Superior temporal gyrus (tissue), 1 donor: ENCODE results near the gene CCDC154.
"Not testable (repeated sequence)": the region's sequence is repeated elsewhere in the genome, so short reads cannot be mapped to it uniquely, and the experiment has no call there.

ENCODE experiments used
- DNase-seq: peaks from one replicate; pipeline ENCODE4 v3.0.0-alpha.2; 2016; ENCODE audit errors: extremely low spot score

Gene CCDC154, protein sequence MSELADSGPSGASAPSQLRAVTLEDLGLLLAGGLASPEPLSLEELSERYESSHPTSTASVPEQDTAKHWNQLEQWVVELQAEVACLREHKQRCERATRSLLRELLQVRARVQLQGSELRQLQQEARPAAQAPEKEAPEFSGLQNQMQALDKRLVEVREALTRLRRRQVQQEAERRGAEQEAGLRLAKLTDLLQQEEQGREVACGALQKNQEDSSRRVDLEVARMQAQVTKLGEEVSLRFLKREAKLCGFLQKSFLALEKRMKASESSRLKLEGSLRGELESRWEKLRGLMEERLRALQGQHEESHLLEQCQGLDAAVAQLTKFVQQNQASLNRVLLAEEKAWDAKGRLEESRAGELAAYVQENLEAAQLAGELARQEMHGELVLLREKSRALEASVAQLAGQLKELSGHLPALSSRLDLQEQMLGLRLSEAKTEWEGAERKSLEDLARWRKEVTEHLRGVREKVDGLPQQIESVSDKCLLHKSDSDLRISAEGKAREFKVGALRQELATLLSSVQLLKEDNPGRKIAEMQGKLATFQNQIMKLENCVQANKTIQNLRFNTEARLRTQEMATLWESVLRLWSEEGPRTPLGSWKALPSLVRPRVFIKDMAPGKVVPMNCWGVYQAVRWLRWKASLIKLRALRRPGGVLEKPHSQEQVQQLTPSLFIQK

DNA sequence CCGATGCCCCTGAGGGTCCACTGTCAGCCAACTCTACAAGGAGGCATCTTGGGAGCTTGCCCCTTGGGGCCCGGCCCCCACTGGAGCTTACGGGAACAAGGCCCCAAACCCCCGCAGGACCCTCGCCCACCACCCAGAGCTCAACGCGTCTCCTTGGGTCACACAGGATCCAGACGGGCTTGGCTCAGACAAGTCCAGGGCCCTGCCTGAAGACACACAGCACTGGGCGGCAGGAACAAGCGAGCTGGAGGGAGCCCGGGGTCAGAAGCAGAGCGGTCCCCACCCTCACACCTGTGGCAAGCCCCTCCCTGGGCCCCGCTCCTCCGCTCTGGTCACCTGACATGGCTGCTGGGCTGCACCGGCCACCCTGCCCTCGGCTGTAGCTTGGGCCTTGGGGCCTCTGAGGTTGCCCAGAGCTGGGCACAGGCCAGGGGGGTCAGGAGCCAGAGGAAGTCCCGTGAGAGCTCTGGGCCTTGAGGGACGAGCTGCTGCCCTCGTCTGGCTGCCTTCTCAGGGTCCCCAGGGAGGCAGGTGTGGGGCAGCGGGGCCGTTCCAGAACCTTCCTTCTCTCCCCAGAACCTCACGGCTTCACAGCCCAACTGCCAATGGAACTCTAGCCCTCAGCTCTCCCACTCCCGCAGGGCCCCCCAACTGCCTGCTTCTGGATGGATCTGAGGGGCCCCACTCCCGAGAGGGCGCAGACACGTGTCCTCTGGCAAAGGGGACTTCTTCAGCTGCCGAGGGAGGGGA lies at the start of gene CCDC154:
Gene CCDC154, minus strand, starts transcription at position 577 of the 750 bp plus-strand sequence. Its CDS starts 234 bp downstream, at position 343.
- DNase-seq, result no peak

DNA sequence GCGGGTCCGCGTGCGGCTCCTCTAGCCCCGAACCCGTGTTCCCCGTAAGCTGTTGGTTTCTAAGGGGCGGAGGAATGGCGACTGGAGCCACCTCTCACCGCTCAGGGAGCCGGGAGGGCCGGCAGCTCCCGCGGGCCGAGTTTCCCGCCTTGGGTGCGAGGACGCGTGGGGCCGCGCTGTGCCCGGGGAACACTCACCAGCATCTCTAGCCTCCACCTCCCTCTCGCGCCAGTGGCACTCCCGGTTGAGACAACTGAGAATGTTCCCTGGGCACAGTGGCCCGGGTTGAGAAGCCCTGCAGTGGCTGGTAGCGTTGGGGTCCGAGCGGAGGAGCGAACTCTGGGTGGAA lies 49.4 kb upstream of the CCDC154 start:
- DNase-seq, result no peak

DNA sequence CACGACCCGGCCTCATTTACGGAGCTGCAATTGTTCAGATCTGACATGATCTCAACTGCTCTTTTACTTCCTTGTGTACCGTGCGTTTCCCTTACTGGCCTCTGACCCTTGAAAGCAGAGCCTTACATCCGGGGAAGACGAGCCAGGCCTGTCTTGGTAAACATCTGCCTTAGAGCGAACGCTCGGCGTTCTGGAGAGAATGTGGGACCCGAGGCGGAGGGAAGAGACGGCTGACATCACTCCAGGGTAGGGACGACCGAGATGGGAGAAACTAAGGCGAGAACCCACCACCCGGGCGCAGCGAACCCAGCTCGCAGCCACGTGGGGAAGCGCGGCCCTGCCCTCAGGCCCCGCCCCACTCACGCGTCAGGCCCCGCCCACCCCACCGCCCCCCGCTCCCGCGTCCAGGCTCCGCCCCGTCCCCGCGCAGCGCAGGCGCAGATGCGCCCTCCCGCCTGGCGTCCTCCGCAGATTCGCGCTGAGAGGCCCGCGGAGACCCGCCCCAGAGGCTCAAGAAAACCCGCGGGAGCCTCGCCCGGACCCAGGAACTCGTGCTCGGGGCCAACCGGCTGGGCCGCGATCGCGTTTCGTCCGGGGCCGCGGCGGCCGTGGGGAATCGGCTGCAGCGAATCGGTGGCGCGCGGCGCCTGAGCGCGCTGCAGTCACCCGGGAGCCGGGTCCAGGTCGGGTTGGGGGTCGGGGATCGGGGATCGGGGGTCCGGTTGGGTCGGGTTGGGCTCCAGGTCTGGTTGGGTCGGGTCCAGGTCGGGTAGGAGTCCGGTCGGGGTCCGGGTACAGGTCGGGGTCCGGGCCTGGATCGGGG lies 48.8 kb upstream of the CCDC154 start, which contains the start of gene TELO2:
Gene TELO2, plus strand, starts transcription at position 438 of the 823 bp plus-strand sequence. CDS start 922 bp downstream, outside the sequence.
- peak; percentile 76 for DNase-seq

DNA sequence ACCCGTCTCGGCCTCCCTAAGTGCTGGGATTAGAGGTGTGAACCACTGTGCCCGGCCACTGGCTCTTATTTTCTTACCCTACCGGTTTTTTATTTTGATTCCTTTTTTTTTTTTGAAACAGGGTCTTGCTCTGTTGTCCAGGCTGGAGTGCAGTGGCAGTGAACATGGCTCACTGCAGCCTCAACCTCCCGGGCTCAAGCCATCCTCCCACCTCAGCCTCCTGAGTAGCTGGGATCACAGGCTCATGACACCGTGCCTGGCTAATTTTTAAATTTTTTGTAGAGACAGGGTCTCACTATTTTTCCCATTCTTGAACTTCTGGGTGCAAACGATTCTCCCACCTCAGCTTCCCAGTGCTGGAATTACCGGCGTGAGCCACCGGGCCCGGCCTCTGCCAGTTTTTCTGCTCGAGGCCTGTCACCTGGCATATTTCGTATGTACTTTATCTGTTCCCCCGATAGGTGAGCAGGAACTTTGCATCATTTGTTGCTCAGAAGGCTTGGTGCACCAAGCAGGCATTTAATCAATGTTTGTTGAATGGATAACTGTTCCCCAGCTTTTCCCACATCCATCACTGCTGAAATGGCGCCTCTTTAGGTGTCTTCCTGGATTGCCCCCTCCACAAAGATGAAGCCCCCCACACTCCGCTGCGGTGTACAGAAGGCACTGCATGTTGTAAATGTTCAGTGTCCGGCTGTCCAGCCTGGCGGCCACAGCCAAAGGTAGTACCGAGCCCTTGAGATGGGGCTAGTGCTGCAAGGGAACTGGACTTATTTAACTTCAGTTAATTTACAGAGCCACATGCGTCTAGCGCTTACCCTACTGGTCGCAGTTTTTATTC lies 47.9 kb upstream of the CCDC154 start:
- no peak for DNase-seq

DNA sequence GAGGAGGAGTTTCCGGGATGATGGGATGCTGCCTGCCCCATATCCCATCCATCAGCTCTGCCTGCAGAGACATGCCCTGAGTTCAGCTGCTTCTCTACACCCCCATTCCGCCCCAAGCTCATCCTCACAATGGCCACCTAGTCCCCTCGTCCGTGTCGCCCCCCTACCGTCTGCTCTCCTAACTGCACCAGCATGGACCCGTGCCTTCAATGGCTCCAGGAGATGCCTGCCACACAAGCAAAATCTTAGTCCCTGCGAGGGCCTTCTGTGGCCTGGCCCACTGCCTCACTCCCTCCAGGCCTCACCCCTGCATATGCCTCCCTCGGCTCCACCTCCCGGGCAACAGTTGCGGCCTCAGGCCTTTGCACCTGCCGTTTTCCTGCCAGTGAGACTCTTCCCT lies 47.0 kb upstream of the CCDC154 start:
- no peak for DNase-seq

DNA sequence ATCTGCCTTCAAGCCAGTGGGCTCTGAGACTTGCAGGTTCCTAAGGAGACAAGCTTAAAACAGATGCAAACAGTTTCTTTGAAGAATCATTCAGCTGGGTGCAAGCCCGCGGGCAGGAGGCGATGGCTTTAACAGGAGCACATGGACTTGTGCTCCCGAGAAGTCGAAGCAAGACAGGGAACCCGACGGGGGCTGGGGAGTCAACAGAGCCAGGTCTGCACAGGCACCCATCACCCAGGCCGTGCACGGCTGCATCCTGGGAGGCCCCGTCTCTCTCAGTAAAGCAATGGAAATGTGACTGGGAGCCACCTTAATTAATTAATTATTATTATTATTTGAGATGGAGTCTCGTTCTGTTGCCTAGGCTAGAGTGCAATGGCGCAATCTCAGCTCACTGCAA lies 44.7 kb upstream of the CCDC154 start:
- no peak for DNase-seq

DNA sequence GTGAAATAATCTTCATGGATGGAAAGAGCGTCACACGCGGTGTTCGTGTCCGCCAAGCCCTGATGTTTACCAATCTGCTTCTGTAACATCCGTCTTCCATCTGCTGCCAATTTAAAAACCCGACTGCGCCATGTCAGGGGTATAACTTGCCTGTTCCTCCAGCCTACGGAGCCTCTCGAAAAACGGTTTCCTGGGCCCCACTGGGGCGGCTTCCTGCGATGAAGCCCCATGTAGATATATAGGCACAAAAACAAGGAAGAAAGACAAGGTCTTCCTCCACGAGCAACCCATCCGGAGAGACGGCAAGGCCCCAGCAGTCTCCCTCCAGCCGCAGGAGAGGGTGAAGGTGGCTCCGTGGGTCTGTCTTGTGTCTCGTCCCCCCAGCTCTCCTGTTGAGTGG lies 44.3 kb upstream of the CCDC154 start, which contains the start of gene PTX4:
Gene PTX4, minus strand, starts transcription at position 326 of the 400 bp plus-strand sequence. Its CDS starts 35 bp downstream, at position 291.
- DNase-seq, result no peak

DNA sequence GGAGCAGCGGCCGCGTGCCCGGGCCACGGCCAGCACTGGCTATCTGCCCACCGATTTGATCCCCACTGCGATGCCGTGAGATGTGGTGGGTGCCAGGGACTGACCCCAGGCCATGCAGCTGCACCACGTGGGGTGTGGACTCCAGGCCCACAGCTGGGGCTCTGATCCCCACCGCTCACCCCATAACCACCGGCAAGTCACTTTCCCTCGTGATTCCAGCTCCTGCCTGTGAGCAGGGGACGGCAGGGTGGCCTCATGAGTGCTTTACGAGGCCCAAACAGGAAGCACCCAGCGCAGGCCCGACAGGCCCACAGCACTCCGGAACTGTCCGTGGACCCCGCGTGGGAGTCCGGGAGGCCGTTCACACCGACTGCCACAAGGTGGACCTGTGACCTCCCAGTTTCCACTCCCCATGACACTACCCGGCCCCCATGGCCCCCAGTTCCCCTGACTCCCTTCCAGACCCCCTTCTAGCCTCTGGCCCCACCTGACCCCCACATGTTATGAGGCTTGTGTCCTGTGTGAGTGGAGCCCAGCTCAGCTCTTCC lies 43.8 kb upstream of the CCDC154 start:
- DNase-seq, result no peak

DNA sequence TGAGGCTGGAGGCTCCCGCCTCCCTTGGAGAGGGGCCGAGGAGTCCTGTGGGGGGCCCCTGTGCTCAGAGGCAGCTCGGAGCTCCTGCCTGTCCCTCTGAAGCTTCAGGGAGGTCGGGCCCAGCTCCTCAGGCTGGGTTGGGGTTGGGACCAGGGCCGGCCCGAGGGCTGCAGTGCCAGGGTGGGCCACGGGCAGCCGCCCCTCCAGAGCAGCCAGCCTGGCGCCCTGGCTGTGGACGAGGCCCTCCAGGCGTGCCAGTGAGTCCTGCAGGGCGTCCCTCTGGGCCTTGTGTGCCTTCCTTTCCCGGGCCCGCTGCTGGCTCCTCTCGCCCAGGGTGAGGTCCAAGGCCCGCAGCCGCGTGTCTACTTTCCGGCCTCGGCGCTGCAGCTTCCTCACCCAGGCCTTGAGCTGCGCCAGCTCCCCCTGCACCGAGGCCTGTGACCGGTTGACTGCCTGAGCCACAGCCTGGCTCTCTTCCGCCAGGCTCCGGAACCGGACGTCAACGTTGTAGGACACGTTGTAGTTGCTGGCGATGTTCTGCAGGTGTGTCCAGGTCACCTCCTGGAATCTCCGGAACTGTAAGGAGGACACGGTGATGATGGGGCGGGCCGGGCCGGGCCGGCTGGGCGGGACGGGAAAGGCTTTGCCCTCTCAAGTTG lies 43.2 kb upstream of the CCDC154 start:
- no peak for DNase-seq

DNA sequence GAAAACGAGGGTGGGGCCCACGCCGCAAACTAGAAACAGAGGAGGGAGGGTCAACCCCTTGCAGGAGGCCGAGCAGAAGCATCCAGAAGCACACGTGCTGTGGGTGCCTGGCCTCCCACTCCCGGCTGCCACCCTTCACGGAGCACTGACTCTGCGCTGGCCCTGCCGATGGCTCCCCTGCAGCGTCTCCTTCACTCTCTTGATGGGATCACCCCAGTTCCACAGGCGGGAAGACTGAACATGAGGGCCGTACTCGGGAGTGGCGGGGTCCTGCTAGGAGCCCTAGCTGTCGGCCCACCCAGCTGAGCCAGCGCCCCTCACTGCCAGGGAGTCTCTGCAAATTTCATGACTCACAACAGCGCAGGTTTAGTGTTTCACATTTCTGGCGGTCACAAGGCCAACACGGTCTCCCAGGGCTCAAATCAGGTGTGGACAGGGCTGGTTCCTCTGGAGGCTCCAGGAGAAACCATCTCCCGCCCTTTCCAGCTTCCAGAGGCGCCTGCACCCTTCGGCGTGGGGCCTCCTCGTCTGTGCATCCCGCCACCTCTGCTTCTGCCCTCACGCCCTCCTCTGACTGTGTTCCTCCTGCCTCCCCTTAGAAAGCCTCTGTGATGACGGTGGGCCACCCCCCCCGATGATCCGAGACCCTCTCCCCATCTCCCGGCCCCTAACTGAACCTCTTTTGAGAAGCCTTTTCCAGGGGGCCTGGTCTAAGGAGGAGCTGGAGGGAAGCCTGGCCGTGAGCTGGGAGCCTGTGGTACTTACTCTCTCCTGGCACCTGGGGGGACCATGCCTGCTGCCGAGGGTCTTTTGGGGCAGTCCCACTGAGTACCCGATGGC lies 42.4 kb upstream of the CCDC154 start:
- DNase-seq, result no peak

DNA sequence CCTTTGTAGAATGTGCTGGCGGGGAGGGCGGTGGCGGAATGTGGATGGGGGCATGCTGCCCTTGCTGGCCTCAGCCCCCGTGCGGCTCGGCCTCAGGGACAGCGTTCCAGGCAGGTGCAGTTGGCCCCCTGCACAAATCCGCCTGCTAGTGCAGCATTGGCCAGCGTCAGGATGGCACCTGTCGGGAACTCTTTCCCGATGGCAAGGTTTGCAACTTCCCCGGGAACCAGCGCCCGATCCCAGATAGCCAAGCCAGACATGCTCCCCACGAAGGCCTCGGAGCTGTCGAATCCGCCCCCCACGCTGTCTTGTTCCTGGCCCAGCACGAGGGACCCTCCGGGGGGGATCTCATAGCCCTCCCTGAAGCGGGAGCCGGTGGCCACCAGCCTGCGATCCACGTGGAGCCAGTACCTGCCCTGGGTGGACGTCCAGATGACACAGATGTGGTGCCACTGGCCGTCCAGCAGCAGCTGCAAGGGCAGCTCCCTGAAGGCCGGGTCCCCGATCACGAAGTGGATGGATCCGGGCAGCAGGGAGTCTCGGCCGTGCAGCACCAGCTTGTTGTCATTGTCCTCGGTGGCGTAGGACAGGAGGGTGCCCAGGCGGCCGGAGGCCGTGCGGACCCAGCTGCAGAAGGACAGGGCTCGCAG lies 41.6 kb upstream of the CCDC154 start:
- no peak for DNase-seq

DNA sequence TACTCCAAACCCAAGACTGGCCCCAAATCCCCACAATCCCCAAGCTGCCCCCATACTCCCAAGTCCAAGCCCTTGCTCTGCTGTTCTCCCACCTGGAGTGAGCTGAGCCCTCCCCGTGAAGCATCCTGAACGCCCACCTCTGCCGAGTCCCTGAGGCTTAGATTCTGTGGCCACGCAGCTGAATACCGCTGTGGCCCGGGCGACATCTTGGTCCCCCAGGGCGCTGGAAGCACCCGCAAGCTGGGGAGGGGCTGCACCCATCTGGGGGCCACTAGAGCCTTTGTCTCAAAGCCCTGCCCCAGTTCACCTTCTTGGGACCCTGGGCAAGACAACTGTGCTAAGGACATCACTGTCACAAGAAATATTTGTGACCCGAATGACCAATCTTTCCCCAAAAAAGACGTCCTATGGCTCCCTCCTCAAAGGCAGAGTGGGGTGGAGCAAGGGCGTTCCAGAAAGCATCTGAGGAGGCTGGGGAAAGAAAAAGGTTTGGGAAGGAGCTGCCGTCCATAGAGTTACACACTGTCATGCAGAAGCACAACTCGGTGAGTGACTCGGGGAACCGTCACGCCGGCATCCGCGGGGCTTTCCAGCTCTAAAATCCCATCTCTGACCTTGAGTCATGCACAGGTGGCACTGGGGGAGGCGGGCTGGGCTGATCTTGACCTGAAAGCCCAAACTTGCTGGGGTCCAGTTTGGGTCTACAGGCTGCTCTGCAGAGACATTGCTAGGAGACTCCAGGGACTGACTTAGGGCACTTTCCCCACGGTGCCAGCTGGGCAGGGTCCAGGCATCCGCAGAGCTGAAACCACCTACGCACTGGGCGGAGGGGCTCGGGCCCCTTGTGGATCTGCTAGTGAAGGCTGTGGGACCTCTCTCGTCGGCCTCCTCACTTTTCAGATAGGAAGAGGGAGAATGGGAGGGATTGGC lies 37.8 kb upstream of the CCDC154 start:
- DNase-seq, result no peak

DNA sequence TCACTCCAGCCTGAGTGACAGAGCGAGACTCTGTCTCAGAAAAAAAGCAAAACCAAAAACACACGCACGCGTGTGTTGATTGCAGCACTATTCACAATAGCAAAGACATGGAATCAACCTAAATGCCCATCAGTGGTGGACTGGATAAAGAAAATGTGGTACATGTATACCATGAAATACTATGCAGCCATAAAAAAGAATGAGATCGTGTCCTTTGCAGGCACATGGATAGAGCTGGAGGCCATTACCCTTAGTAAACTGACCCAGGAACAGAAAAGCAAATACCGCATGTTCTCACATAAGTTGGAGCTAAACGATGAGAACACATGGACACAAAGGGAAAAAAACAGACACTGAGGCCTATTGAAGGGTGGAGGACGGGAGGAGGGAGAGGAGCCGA lies 34.6 kb upstream of the CCDC154 start:
- DNase-seq, result not testable (repeated sequence)

DNA sequence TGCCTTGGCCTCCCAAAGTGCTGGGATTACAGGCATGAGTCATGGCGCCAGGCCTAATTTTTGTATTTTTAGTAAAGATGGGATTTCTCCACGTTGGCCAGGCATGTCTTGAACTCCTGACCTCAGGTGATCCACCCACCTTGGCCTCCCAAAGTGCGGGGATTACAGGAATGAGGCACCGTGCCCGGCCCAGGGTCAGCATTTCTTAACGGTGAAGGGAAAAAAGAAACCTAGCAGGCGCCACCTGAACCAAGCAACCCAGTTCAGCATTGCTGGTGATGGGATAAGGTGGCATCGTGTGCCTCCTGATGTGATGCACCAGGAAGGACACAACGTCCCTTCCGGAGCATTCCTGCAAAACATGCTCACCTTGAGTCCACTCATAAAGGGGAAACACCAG lies 32.7 kb upstream of the CCDC154 start:
- no peak for DNase-seq

DNA sequence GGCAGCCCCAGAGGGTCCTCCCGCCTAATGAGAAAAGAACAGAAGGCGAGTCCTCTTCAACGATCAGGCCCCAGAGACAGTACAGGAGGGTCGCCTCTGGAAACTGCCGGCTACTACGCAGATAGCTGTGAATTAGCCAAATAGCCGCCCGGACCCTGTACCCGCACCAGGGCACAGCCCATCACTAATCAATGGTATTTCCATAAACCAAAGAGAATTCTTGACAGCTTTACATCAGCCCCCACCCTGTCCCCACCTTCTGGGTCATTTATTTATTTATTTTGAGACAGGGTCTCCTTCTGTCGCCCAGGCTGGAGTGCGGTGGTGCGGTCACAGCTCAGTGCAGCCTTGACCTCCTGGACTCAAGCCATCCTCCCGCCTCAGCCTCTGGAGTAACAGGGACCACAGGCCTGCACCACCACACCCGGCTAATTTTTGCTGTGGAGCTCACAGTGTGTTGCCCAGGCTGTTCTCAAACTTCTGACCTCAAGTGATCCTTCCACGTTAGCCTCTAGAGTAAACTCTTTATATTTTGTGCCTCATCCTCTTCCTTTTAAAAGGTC lies 31.3 kb upstream of the CCDC154 start:
- no peak for DNase-seq

DNA sequence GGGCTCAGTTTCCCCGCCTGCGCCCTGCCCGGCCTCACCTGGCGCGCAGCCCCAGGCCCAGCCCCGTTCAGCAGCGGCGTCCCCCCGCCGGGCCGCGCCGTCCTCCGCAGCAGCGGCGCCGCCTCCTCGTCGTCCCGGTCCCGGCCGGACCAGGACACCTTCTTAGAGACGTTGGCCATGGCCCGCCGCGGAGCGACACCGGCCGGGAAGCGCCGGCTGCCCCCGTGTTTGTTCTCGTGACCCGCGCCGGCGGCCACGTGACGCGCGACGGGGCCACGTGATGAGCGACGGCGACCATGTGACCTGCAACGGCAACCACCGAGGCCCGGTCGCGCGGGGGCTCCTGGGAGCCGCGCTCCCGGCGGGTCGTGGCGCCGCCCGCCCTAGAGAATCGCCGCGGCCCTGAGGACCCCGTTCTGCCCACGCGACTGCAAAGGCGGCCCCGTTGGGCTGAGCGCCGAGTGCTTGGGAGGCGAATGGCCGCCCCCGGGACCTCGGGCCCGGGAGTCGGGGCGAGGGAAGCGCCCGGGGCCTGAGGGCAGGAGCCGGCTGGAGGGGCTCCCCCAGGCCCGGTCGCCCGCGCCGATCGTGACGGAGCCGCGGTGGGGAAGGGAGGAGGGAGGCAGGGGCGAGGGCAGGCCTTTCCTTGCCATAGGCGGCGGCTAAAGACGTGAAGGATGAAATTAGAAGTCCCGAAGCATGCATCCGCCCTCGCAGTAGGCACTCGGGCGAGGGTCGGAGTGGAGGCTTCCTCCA lies 30.6 kb upstream of the CCDC154 start, which contains the start of gene CLCN7:
Gene CLCN7, minus strand, starts transcription at position 233 of the 756 bp plus-strand sequence. Its CDS starts 54 bp downstream, at position 179.
- DNase-seq, result peak; percentile 74
